ENCODE results near the gene AUTS2.

AUTS2 gene

DNA sequence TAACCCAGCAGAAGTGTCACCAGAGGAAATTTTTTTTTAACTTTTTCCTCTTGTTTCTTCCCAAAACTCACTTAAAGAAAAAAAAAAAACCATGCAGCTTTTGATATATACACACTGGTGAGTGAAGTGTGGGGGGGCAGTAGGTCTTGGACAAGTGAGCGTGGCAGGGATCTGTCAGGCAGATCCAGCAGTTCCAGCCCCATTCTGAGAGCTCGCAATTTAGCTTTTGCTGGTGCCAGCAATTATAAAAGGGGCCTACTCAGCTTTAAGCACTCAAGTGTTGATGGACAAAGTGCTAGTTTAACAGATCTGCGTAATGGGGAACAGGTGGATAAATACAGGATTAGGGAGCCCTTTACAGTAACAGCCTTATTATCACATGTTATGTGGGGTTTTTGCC lies 914.5 kb downstream of the AUTS2 start:
- no peaks in the 10 kb centered on the region for H3K36me3 ChIP-seq
- H3K9me3 ChIP-seq (ENCODE audit: severe bottlenecking), result no peaks in the 10 kb centered on the region
- H3K27ac ChIP-seq, result no peak overlapping the region
- DNase-seq, result peak; percentile 44
- no peak overlapping the region for H3K4me3 ChIP-seq (ENCODE audit: low read depth, low read length)
- TF ChIP-seq, protein P1, sequence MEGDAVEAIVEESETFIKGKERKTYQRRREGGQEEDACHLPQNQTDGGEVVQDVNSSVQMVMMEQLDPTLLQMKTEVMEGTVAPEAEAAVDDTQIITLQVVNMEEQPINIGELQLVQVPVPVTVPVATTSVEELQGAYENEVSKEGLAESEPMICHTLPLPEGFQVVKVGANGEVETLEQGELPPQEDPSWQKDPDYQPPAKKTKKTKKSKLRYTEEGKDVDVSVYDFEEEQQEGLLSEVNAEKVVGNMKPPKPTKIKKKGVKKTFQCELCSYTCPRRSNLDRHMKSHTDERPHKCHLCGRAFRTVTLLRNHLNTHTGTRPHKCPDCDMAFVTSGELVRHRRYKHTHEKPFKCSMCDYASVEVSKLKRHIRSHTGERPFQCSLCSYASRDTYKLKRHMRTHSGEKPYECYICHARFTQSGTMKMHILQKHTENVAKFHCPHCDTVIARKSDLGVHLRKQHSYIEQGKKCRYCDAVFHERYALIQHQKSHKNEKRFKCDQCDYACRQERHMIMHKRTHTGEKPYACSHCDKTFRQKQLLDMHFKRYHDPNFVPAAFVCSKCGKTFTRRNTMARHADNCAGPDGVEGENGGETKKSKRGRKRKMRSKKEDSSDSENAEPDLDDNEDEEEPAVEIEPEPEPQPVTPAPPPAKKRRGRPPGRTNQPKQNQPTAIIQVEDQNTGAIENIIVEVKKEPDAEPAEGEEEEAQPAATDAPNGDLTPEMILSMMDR (IDR thresholded peaks at IDR 0.05; ENCODE audit: low read depth, low read length), result no peak
- no peaks in the 10 kb centered on the region for H3K27me3 ChIP-seq (ENCODE audit: insufficient read depth, low read depth, severe bottlenecking)

DNA sequence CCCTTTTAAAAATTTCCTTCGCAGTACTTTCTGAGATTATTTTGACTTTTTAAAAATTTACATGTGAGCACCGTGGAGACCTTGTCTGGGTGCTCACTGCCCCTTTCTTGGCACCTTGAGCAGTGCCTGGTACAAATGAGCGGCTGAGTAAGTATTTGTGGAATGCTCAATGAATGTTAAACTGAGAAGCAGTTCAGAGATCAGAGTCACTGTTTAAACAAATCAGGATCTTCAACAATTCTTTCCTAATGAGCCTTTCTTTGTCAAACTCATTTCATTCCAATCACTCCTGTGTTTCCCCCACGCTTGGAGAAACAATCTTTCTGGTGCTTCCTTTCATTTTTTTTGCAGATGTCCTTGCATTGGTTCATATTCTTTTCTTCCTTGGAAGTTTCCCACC lies 922.3 kb downstream of the AUTS2 start:
- no peak for DNase-seq
- no peak overlapping the region for H3K27ac ChIP-seq

DNA sequence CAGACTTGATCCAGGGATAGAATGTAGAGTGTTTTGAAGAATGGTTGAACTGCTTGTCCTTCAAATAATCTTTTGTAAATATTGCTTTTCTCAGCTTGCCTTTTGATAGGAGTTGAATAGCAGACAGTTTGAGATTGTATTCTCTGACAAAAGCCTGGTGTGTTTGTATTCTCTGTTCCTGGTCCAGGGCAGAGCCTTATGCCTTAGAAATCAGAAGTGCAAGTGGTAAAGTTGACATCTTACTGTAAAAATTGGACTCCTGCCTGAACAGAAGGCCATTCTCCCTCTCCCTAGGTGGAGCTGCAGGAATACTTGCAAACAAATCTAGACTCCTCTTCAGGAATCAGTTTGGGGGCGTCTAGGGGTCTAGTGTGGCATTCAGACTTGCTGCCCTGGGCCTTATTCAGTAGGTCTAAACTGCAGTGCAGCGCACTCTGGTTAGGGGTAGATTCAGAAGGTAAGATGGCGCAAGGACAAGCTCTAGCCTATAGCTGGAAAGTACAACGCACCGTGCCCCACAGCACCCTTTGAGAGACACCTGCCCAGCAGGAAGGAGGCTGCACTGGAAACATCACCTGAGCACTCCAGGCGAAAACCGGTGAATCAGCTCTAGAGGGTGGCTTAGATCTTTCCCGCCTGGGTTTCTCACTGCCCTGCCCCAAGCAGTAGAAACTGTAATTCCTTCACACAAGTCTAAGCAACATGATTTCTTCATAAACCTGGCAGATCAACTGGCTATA lies 925.1 kb downstream of the AUTS2 start:
- H3K27me3 ChIP-seq (ENCODE audit: insufficient read depth, low read depth, severe bottlenecking), result no peaks in the 10 kb centered on the region
- H3K36me3 ChIP-seq, result no peaks in the 10 kb centered on the region
- TF ChIP-seq, protein P1 (IDR thresholded peaks at IDR 0.05; ENCODE audit: low read depth, low read length), result no peak
- no peak overlapping the region for H3K4me3 ChIP-seq (ENCODE audit: low read depth, low read length)
- no peaks in the 10 kb centered on the region for H3K9me3 ChIP-seq (ENCODE audit: severe bottlenecking)
- DNase-seq, result no peak
- H3K27ac ChIP-seq, result no peak overlapping the region

More for the DNA sequence above, 922.3 kb downstream of the AUTS2 start:
- H3K36me3 ChIP-seq, result no peaks in the 10 kb centered on the region
- H3K27me3 ChIP-seq (ENCODE audit: insufficient read depth, low read depth, severe bottlenecking), result no peaks in the 10 kb centered on the region
- no peaks in the 10 kb centered on the region for H3K9me3 ChIP-seq (ENCODE audit: severe bottlenecking)
- TF ChIP-seq, protein P1 (IDR thresholded peaks at IDR 0.05; ENCODE audit: low read depth, low read length), result no peak
- no peak overlapping the region for H3K4me3 ChIP-seq (ENCODE audit: low read depth, low read length)

DNA sequence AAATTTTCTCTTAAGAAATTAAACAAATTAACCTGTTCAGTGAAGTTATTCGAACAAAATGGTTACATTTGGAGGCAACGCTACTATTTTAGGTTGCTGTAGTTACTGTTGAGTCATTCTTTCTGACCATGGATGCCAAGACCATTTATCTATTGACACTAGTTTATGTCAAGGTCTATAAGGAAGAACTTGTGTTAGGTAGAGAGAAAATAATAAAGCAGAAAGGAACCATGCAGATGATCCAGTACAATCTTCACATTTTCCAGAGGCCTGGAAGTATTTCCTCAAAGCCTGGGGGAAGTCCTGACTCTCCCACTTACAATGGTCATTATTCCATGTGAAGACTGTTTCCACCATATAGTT lies 925.7 kb downstream of the AUTS2 start:
- Histone ChIP-seq H3K36me3 (no peaks in the 10 kb centered on the region), H3K27me3 (ENCODE audit: insufficient read depth, low read depth, severe bottlenecking) (no peaks in the 10 kb centered on the region), H3K4me3 (ENCODE audit: low read depth, low read length) (no peak overlapping the region), H3K9me3 (ENCODE audit: severe bottlenecking) (no peaks in the 10 kb centered on the region), H3K27ac (no peak overlapping the region)
- TF ChIP-seq, protein P1 (IDR thresholded peaks at IDR 0.05; ENCODE audit: low read depth, low read length), result no peak
- DNase-seq, result no peak

DNA sequence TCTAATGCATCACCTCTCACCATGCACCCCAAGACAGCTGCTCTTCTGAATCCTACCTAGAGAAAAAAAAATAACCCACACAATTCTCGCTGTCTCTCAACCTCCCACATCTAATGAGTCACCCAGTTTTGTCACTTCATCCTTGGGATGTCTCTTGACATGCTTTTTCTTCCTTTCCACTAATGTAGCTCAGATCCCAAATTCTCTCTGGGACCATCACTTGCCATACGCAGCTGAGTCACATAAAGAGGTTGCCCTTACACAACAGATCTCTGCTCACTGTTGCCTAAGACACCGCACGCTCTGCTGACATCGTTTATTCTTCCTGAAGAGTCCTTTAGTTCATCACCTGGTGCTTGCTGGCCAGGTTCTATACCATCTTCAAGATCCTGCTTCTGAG lies 927.7 kb downstream of the AUTS2 start:
- TF ChIP-seq, protein P1 (IDR thresholded peaks at IDR 0.05; ENCODE audit: low read depth, low read length), result no peak
- H3K36me3 ChIP-seq, result no peaks in the 10 kb centered on the region
- H3K27me3 ChIP-seq (ENCODE audit: insufficient read depth, low read depth, severe bottlenecking), result no peaks in the 10 kb centered on the region
- no peak overlapping the region for H3K27ac ChIP-seq
- no peaks in the 10 kb centered on the region for H3K9me3 ChIP-seq (ENCODE audit: severe bottlenecking)
- no peak for DNase-seq
- H3K4me3 ChIP-seq (ENCODE audit: low read depth, low read length), result no peak overlapping the region
